Measurements from ENCODE around the gene SLIT2.

SLIT2 gene

GRCh38 chr4:20264688-20265087 is 13.0 kb downstream of the SLIT2 start:
- no peak for DNase-seq (ENCODE audit: low read depth, low spot score)

- DNase-seq (ENCODE audit: low read depth, low spot score), result no peak
Measured at GRCh38 chr4:20265726-20266125, 14.0 kb downstream of the SLIT2 start.

GRCh38 chr4:20266215-20267082 is 14.7 kb downstream of the SLIT2 start:
- no peak for DNase-seq (ENCODE audit: low read depth, low spot score)

- no peak for DNase-seq (ENCODE audit: low read depth, low spot score)
Measured at GRCh38 chr4:20268028-20268427, 16.3 kb downstream of the SLIT2 start.

GRCh38 chr4:20269320-20269719 is 17.6 kb downstream of the SLIT2 start:
- DNase-seq (ENCODE audit: low read depth, low spot score), result no peak

- DNase-seq (ENCODE audit: low read depth, low spot score), result no peak
Measured at GRCh38 chr4:20271950-20272349, 20.2 kb downstream of the SLIT2 start.

- DNase-seq (ENCODE audit: low read depth, low spot score), result no peak
Measured at GRCh38 chr4:20272411-20272872, 20.7 kb downstream of the SLIT2 start.

GRCh38 chr4:20273793-20274192 is 22.1 kb downstream of the SLIT2 start:
- DNase-seq (ENCODE audit: low read depth, low spot score), result no peak

GRCh38 chr4:20276848-20277247 is 25.1 kb downstream of the SLIT2 start:
- no peak for DNase-seq (ENCODE audit: low read depth, low spot score)

GRCh38 chr4:20278195-20278594 is 26.5 kb downstream of the SLIT2 start:
- DNase-seq (ENCODE audit: low read depth, low spot score), result no peak

- no peak for DNase-seq (ENCODE audit: low read depth, low spot score)
Measured at GRCh38 chr4:20279381-20279780, 27.7 kb downstream of the SLIT2 start.

- DNase-seq (ENCODE audit: low read depth, low spot score), result no peak
Measured at GRCh38 chr4:20281453-20281852, 29.7 kb downstream of the SLIT2 start.

- DNase-seq (ENCODE audit: low read depth, low spot score), result no peak
Measured at GRCh38 chr4:20283039-20283438, 31.3 kb downstream of the SLIT2 start.

- DNase-seq (ENCODE audit: low read depth, low spot score), result no peak
Measured at GRCh38 chr4:20284990-20285389, 33.3 kb downstream of the SLIT2 start.

- DNase-seq (ENCODE audit: low read depth, low spot score), result no peak
Measured at GRCh38 chr4:20287246-20287645, 35.5 kb downstream of the SLIT2 start.

GRCh38 chr4:20288047-20288650 is 36.4 kb downstream of the SLIT2 start:
- no peak for DNase-seq (ENCODE audit: low read depth, low spot score)

- DNase-seq (ENCODE audit: low read depth, low spot score), result no peak
Measured at GRCh38 chr4:20288846-20289512, 37.3 kb downstream of the SLIT2 start.

- DNase-seq (ENCODE audit: low read depth, low spot score), result no peak
Measured at GRCh38 chr4:20289782-20290181, 38.1 kb downstream of the SLIT2 start.

- DNase-seq (ENCODE audit: low read depth, low spot score), result no peak
Measured at GRCh38 chr4:20292739-20293138, 41.0 kb downstream of the SLIT2 start.

- DNase-seq (ENCODE audit: low read depth, low spot score), result no peak
Measured at GRCh38 chr4:20297261-20297660, 45.6 kb downstream of the SLIT2 start.

GRCh38 chr4:20297783-20298182 is 46.1 kb downstream of the SLIT2 start:
- no peak for DNase-seq (ENCODE audit: low read depth, low spot score)

- no peak for DNase-seq (ENCODE audit: low read depth, low spot score)
Measured at GRCh38 chr4:20298455-20298854, 46.8 kb downstream of the SLIT2 start.

GRCh38 chr4:20298986-20299385 is 47.3 kb downstream of the SLIT2 start:
- DNase-seq (ENCODE audit: low read depth, low spot score), result no peak

Data from brain pericyte (primary cell).